ENCODE measurements around the gene RIPOR3. TPM values are rescaled to one million over a fixed set of nuclear protein-coding genes. Genes with fewer than 3 reads are reported as not detected.

The RIPOR3 gene
- polyA plus RNA-seq, 1 donor: 9.3 TPM

Other genes with a start within 250 kb of the RIPOR3 start
- gene PTPN1, start 181.2 kb downstream of the RIPOR3 start, polyA plus RNA-seq: 18.4 TPM
- 10.9 TPM for gene PARD6B, start 40.0 kb upstream of the RIPOR3 start, polyA plus RNA-seq
- gene BCAS4, start 103.5 kb upstream of the RIPOR3 start, polyA plus RNA-seq: 3.4 TPM
- 70.7 TPM for gene ADNP, start 239.9 kb upstream of the RIPOR3 start, polyA plus RNA-seq

All from large intestine (tissue), 1 donor.